ENCODE results near the gene SLC38A8.
A peak's percentile ranks its signal among the peaks of the same experiment; 100 is the strongest.

Gene SLC38A8

DNA sequence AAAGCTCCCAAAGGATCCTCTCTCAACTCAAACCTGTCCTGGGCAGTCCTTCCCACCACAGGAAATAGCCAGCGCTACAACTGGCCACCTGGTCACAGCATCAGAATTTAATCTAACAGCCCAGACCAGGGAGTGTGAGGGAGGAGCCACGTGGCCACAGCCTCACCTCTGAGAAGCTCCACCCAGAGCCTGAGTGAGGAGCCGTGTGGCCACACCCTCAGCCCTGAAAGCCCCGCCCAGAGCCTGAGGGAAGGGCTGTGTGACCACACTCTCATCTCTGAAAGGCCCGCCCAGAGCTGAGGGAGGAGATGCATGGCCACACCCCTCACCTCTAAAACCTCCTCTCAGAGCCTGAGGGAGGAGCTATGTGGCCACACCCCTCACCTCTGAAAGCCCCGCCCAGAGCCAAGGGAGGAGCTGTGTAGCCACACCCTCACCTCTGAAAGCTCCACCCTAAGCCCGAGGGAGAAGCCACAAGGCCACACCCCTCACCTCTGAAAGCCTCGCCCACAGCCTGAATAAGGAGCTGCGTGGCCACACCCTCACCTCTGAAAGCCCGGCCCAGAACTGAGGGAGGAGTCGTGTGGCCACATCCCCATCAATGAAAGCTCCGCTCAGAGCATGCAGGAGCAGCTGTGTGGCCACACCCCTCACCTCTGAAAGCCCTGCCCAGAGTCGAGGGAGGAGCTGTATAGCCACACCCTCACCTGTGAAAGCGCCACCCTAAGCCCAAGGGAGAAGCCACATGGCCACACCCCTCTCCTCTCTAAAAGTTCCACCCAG lies 28.6 kb downstream of the SLC38A8 start:
- H3K4me3 ChIP-seq = no peak overlapping the region
- no peak overlapping the region for H3K27ac ChIP-seq
- no peaks in the 10 kb centered on the region for H3K9me3 ChIP-seq (ENCODE audit: low read depth, low read length)
- no peak overlapping the region for H3K9ac ChIP-seq (ENCODE audit: insufficient read length)
- DNase-seq (ENCODE audit: low read depth, low spot score) = peak; percentile 8
- H3K36me3 ChIP-seq (ENCODE audit: insufficient read depth, low read length) = no peaks in the 10 kb centered on the region
- TF ChIP-seq FOXP2 (optimal IDR thresholded peaks at IDR 0.05; ENCODE audit: control extremely low read depth, extremely low read length, insufficient read depth) = no peak
- TF ChIP-seq EZH2 (IDR thresholded peaks at IDR 0.05) = no peak
- no peak for TF ChIP-seq POLR2AphosphoS5 (IDR thresholded peaks at IDR 0.05; ENCODE audit: borderline replicate concordance, low read depth, low read length)

DNA sequence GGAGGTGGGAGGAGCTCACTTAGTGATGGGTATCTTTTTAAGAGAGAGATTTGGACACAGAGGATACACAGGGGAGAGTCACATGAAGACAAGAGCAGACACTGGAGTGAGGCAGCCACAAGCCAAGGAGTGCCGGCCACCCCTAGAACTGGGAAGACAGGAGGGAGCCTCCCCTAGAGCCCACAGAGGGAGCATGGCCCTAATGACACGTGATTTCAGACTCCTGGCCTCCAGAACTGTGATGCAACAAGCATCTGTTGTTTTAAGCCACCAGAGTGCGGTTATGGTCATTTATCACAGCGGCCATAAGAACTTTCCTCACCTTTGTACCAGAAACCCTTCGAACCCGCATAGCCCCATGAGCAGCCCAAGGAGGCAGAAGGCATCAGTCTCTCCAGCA lies 33.3 kb downstream of the SLC38A8 start:
- TF ChIP-seq POLR2AphosphoS5 (IDR thresholded peaks at IDR 0.05; ENCODE audit: borderline replicate concordance, low read depth, low read length) (no peak), FOXP2 (optimal IDR thresholded peaks at IDR 0.05; ENCODE audit: control extremely low read depth, extremely low read length, insufficient read depth) (no peak), EZH2 (IDR thresholded peaks at IDR 0.05) (no peak)
- Histone ChIP-seq H3K9me3 (ENCODE audit: low read depth, low read length) (no peaks in the 10 kb centered on the region), H3K36me3 (ENCODE audit: insufficient read depth, low read length) (no peaks in the 10 kb centered on the region), H3K9ac (ENCODE audit: insufficient read length) (no peak overlapping the region), H3K4me3 (no peak overlapping the region), H3K27ac (no peak overlapping the region)
- DNase-seq (ENCODE audit: low read depth, low spot score) = no peak

DNA sequence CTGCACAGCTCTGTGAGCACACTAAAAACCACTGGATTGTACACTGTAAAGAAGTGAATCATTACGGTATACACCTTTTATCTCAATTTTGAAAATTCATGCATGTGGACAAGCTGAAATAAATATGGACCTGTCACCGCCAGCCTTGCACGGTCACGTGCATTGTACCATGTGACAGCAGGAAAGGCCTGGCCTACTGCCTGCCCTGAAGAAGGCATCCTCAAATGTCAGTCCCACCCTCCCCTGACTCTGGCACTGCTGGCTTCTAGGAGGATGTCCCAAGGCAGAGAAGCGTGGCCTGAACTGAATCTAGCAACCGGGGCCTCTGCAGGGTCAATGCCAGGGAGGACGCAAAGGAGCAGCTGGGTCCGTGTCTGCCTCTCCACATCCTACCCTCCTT lies 34.6 kb downstream of the SLC38A8 start:
- H3K9me3 ChIP-seq (ENCODE audit: low read depth, low read length) = no peaks in the 10 kb centered on the region
- no peak for TF ChIP-seq EZH2 (IDR thresholded peaks at IDR 0.05)
- no peak for TF ChIP-seq FOXP2 (optimal IDR thresholded peaks at IDR 0.05; ENCODE audit: control extremely low read depth, extremely low read length, insufficient read depth)
- TF ChIP-seq POLR2AphosphoS5 (IDR thresholded peaks at IDR 0.05; ENCODE audit: borderline replicate concordance, low read depth, low read length) = no peak
- H3K36me3 ChIP-seq (ENCODE audit: insufficient read depth, low read length) = no peaks in the 10 kb centered on the region
- no peak for DNase-seq (ENCODE audit: low read depth, low spot score)
- H3K4me3 ChIP-seq = no peak overlapping the region
- no peak overlapping the region for H3K27ac ChIP-seq
- H3K9ac ChIP-seq (ENCODE audit: insufficient read length) = no peak overlapping the region

DNA sequence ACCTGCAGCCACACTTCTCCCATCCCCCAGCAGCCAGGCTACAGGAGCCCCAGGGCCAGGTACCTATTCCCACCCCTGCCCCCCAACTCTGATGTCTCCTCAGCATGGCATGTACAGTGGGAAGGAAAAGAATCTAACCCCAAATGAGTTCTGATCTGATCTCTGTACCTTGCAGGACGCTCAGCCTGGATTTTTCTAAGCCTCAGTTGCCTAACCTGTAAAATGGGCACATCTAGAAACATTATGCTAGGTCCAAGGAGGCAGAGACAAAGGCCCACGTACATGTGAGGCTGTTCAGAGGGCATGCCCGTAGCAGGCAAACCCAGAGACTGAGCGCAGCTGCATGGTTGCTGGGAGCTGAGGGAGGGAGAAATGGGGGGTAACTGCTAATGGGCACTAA lies 35.1 kb downstream of the SLC38A8 start:
- Histone ChIP-seq H3K9me3 (ENCODE audit: low read depth, low read length) (no peaks in the 10 kb centered on the region), H3K27ac (no peak overlapping the region), H3K9ac (ENCODE audit: insufficient read length) (no peak overlapping the region), H3K4me3 (no peak overlapping the region), H3K36me3 (ENCODE audit: insufficient read depth, low read length) (no peaks in the 10 kb centered on the region)
- no peak for DNase-seq (ENCODE audit: low read depth, low spot score)
- TF ChIP-seq FOXP2 (optimal IDR thresholded peaks at IDR 0.05; ENCODE audit: control extremely low read depth, extremely low read length, insufficient read depth) (no peak), EZH2 (IDR thresholded peaks at IDR 0.05) (no peak), POLR2AphosphoS5 (IDR thresholded peaks at IDR 0.05; ENCODE audit: borderline replicate concordance, low read depth, low read length) (no peak)

DNA sequence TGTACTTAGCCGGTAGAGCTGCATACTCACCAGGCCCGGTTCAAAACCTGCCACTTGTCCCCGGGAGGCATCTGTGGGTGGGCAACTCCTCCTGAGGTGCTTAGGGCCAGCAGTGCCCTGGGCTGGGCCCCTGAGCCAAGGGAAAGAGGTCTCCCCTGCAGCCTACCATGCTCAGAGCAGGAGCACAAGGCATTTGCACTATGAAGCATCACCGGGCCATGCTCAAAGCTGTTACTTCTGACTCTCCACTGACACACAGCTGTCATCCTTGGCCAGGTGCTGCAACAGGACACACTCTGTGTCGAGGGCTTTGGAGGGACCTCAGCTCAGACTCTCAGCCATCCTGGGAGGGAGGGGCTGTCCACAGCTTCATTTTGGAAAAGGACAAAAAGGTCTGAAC lies 37.2 kb downstream of the SLC38A8 start:
- Histone ChIP-seq H3K4me3 (no peak overlapping the region), H3K9ac (ENCODE audit: insufficient read length) (no peak overlapping the region), H3K36me3 (ENCODE audit: insufficient read depth, low read length) (no peaks in the 10 kb centered on the region), H3K9me3 (ENCODE audit: low read depth, low read length) (no peaks in the 10 kb centered on the region), H3K27ac (no peak overlapping the region)
- DNase-seq (ENCODE audit: low read depth, low spot score) = no peak
- TF ChIP-seq POLR2AphosphoS5 (IDR thresholded peaks at IDR 0.05; ENCODE audit: borderline replicate concordance, low read depth, low read length) (no peak), FOXP2 (optimal IDR thresholded peaks at IDR 0.05; ENCODE audit: control extremely low read depth, extremely low read length, insufficient read depth) (no peak), EZH2 (IDR thresholded peaks at IDR 0.05) (no peak)

DNA sequence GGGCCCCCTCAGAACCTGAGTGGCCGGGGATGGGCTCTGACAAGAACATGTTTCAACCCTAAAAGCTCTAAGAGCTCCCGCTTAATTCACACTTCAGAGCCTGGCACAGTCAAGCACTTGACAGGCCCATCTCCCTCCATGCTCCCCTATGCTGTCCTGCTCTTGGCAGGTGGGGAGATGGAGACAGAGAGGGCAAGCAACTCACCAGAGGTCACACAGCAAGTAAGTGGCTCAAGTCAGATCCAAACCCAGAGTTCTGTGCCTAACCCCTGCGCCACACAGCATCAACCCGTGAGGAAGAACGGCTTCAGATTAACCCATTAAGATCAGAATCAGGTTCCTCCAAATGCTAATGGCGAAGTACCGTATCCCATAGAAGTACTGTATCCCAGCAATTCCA lies 38.2 kb downstream of the SLC38A8 start:
- no peak for DNase-seq (ENCODE audit: low read depth, low spot score)
- no peak overlapping the region for H3K9ac ChIP-seq (ENCODE audit: insufficient read length)
- H3K9me3 ChIP-seq (ENCODE audit: low read depth, low read length) = no peaks in the 10 kb centered on the region
- TF ChIP-seq FOXP2 (optimal IDR thresholded peaks at IDR 0.05; ENCODE audit: control extremely low read depth, extremely low read length, insufficient read depth) = no peak
- no peak for TF ChIP-seq POLR2AphosphoS5 (IDR thresholded peaks at IDR 0.05; ENCODE audit: borderline replicate concordance, low read depth, low read length)
- no peak for TF ChIP-seq EZH2 (IDR thresholded peaks at IDR 0.05)
- no peak overlapping the region for H3K4me3 ChIP-seq
- no peak overlapping the region for H3K27ac ChIP-seq
- no peaks in the 10 kb centered on the region for H3K36me3 ChIP-seq (ENCODE audit: insufficient read depth, low read length)

DNA sequence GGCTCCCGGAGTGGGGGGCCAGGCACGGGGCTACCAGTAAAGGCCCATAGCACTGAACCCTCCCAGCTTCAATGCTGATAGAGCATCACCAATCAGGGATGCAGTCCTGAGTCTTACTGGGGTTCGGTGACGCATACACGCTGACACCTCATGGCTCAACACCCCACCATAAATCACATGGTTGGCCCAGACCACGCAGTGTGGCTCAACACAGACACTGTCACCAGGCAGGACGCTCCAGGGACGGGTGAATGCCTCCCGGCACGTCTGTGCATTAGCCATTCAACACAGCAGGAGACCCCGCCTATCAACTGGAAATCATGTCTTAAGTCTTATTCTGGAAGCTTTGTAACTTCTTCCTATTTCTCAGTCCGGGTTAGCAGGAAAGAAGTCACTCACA lies 39.6 kb downstream of the SLC38A8 start:
- no peak for TF ChIP-seq FOXP2 (optimal IDR thresholded peaks at IDR 0.05; ENCODE audit: control extremely low read depth, extremely low read length, insufficient read depth)
- no peak for TF ChIP-seq EZH2 (IDR thresholded peaks at IDR 0.05)
- TF ChIP-seq POLR2AphosphoS5 (IDR thresholded peaks at IDR 0.05; ENCODE audit: borderline replicate concordance, low read depth, low read length) = no peak
- Histone ChIP-seq H3K4me3 (no peak overlapping the region), H3K9ac (ENCODE audit: insufficient read length) (no peak overlapping the region), H3K27ac (no peak overlapping the region), H3K9me3 (ENCODE audit: low read depth, low read length) (no peaks in the 10 kb centered on the region), H3K36me3 (ENCODE audit: insufficient read depth, low read length) (no peaks in the 10 kb centered on the region)
- no peak for DNase-seq (ENCODE audit: low read depth, low spot score)

DNA sequence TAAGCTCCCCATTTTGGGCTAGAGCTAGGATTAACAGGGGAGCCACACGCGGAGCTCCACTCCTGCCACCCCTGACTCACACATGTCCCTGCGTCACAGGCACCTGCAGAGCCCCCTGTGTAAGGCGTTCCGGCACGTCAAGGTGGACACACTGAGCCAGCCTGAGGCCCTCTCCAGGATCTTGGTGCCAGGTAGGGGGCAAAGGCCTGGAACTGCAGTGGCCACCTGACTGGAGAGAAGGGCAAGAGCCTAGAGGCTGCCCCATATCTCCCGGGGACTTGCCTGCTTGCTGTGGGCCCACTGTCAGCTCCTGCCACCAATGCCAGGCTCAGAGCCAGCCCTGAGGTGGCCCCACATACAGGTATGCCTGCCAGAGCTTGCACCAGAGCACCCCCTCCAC lies 40.9 kb downstream of the SLC38A8 start:
- no peak for TF ChIP-seq EZH2 (IDR thresholded peaks at IDR 0.05)
- no peak for TF ChIP-seq FOXP2 (optimal IDR thresholded peaks at IDR 0.05; ENCODE audit: control extremely low read depth, extremely low read length, insufficient read depth)
- TF ChIP-seq POLR2AphosphoS5 (IDR thresholded peaks at IDR 0.05; ENCODE audit: borderline replicate concordance, low read depth, low read length) = no peak
- Histone ChIP-seq H3K4me3 (no peak overlapping the region), H3K9ac (ENCODE audit: insufficient read length) (no peak overlapping the region), H3K36me3 (ENCODE audit: insufficient read depth, low read length) (no peaks in the 10 kb centered on the region), H3K27ac (no peak overlapping the region), H3K9me3 (ENCODE audit: low read depth, low read length) (no peaks in the 10 kb centered on the region)
- no peak for DNase-seq (ENCODE audit: low read depth, low spot score)
